SK-N-SH (cell line): ENCODE results near the gene WDTC1. TPM values are rescaled to one million over a fixed set of nuclear protein-coding genes. Genes with fewer than 3 reads are reported as not detected.

Experiments
- CTCF ChIA-PET: fragments of 300-600, 350-600 bp; formaldehyde crosslinking; extraction: SDS; loops from one replicate; lab custom pipeline; 2021; lab: Yijun Ruan, JAX
- POLR2A ChIA-PET: fragments of 350-600 bp; sonication (Branson Sonifier 250); formaldehyde crosslinking; extraction: SDS; loops from one replicate; lab custom pipeline; 2020; ENCODE audit warnings: antibody characterized with exemption, inconsistent platforms; lab: Yijun Ruan, JAX
- DNase-seq: peaks from one replicate; pipeline ENCODE4 v3.0.0; 2012
- H2AFZ ChIP-seq: fragments of 200-600 bp; sonication (generic); 2 replicates; pipeline ENCODE4 v1.8.1; 2016; ENCODE audit warnings: antibody characterized with exemption, mild to moderate bottlenecking, low read depth
- H3F3A ChIP-seq: fragments of 200-600 bp; sonication (generic); replicated peaks from 2 replicates; pipeline ENCODE3; 2016; ENCODE audit warnings: antibody characterized with exemption, mild to moderate bottlenecking; ENCODE audit not compliant: insufficient read depth
- H3K27ac ChIP-seq, 2 experiments: fragments of 200-500 bp in 1 of 2; fragments of 200-600 bp in 1 of 2; sonication (Bioruptor generic) in 1 of 2; sonication (generic), shearing (Covaris generic) in 1 of 2; 2 replicates each; pipeline versions ENCODE4 v1.5.1 to v1.6.1; 2014 to 2016; ENCODE audit warnings: low read depth in 2 of 2, inconsistent platforms in 1 of 2, low read length in 1 of 2, mild to moderate bottlenecking in 1 of 2, mixed read lengths in 1 of 2
- H3K27me3 ChIP-seq: fragments of 200-600 bp; sonication (generic), shearing (Covaris generic); 2 replicates; pipeline ENCODE4 v1.6.1; 2016; ENCODE audit warnings: mixed run types; ENCODE audit not compliant: insufficient read depth
- H3K36me3 ChIP-seq, 2 experiments: fragments of 200-500 bp in 1 of 2; fragments of 200-600 bp in 1 of 2; sonication (Bioruptor generic) in 1 of 2; sonication (generic) in 1 of 2; replicated peaks in 1 of 2; 2 replicates each; pipeline versions ENCODE3 to v1.5.1; 2014 to 2016; ENCODE audit warnings: low read length in 1 of 2, mild to moderate bottlenecking in 1 of 2; ENCODE audit not compliant: insufficient read depth in 2 of 2, control insufficient read depth in 1 of 2
- H3K4me1 ChIP-seq, 2 experiments: fragments of 200-500 bp in 1 of 2; fragments of 200-600 bp in 1 of 2; sonication (Bioruptor generic) in 1 of 2; sonication (generic), shearing (Covaris generic) in 1 of 2; 2 replicates each; pipeline versions ENCODE4 v1.5.1 to v1.6.1; 2014 to 2016; ENCODE audit warnings: low read depth in 1 of 2, low read length in 1 of 2, mixed run types in 1 of 2; ENCODE audit not compliant: insufficient read depth in 2 of 2, control insufficient read depth in 1 of 2
- H3K4me2 ChIP-seq: fragments of 200-600 bp; sonication (generic), shearing (Covaris generic); 2 replicates; pipeline ENCODE4 v1.6.1; 2017; ENCODE audit warnings: mixed run types
- H3K4me3 ChIP-seq, 2 experiments: fragments of 200-500 bp in 1 of 2; fragments of 200-600 bp in 1 of 2; sonication (Bioruptor generic) in 1 of 2; sonication (generic), shearing (Covaris generic) in 1 of 2; 2 replicates each; pipeline versions ENCODE4 v1.5.1 to v1.8.1; 2014 to 2016; ENCODE audit warnings: low read depth in 2 of 2, inconsistent platforms in 1 of 2, low read length in 1 of 2, mild to moderate bottlenecking in 1 of 2, mixed read lengths in 1 of 2, moderate library complexity in 1 of 2
- H3K79me2 ChIP-seq: fragments of 200-600 bp; sonication (generic); 2 replicates; pipeline ENCODE4 v1.8.1; 2017; ENCODE audit warnings: mild to moderate bottlenecking; ENCODE audit not compliant: insufficient read depth
- H3K9ac ChIP-seq: fragments of 200-600 bp; sonication (generic); 2 replicates; pipeline ENCODE4 v1.6.1; 2017; ENCODE audit warnings: mixed run types
- H3K9me2 ChIP-seq: fragments of 200-600 bp; sonication (generic); 2 replicates; pipeline ENCODE4 v1.6.1; 2017; ENCODE audit warnings: mixed run types
- H3K9me3 ChIP-seq: fragments of 200-600 bp; sonication (generic); 2 replicates; pipeline ENCODE4 v1.6.1; 2017; ENCODE audit warnings: mixed run types, mild to moderate bottlenecking, moderate library complexity
- H4K20me1 ChIP-seq: fragments of 200-600 bp; sonication (generic); 2 replicates; pipeline ENCODE4 v1.6.1; 2017; ENCODE audit warnings: mild to moderate bottlenecking, mixed run types; ENCODE audit not compliant: insufficient read depth
- ELF1 ChIP-seq: IDR thresholded peaks from 2 replicates; pipeline ENCODE4 v1.4.0; 2012
- RXRA ChIP-seq: IDR thresholded peaks from 2 replicates; pipeline ENCODE4 v1.4.0; 2012; ENCODE audit warnings: low read depth, mild to moderate bottlenecking, borderline replicate concordance
- WGBS: methylation state at CpG from one replicate; pipeline ENCODE4 v1.1.6; 2017; ENCODE audit warnings: low lambda C conversion rate; 5-methylcytosine and 5-hydroxymethylcytosine counted together
- polyA plus RNA-seq, 3 experiments: library from polyadenylated mRNA; depleted of rRNA; stranded (reverse); fragments of >200 nt; gene quantifications; 2 replicates each; pipeline ENCODE4 v1.2.3, GENCODE V29; 2012
- TF ChIP-seq, protein P1 (sequence below): fragments of 150-350 bp; IDR thresholded peaks from 2 replicates; pipeline ENCODE4 v1.6.1; 2016; ENCODE audit warnings: mild to moderate bottlenecking, low read depth, low read length
- TF ChIP-seq, protein P2 (sequence below): IDR thresholded peaks from 2 replicates; pipeline ENCODE4 v1.4.0; 2012; ENCODE audit warnings: low read depth
- TF ChIP-seq, protein P3 (sequence below): fragments of 200-600 bp; sonication (generic); IDR thresholded peaks from 2 replicates; pipeline ENCODE4 v1.6.1; 2017; ENCODE audit warnings: antibody characterized with exemption, mild to moderate bottlenecking, moderate library complexity
- TF ChIP-seq, protein P4 (sequence below): IDR thresholded peaks from 2 replicates; pipeline ENCODE4 v1.4.0; 2012; ENCODE audit warnings: low read depth, borderline replicate concordance
- TF ChIP-seq, protein P5 (sequence below): IDR thresholded peaks from 2 replicates; pipeline ENCODE4 v1.6.1; 2012; ENCODE audit warnings: mild to moderate bottlenecking, low read depth, low read length, moderate library complexity
- TF ChIP-seq, protein P6 (sequence below): IDR thresholded peaks from 2 replicates; pipeline ENCODE4 v1.4.0; 2012; ENCODE audit warnings: low read depth, borderline replicate concordance

WDTC1 gene
- polyA plus RNA-seq, 1 of the 3 experiments (the other 2 are of a cell fraction), result 12.0 TPM

DNA sequence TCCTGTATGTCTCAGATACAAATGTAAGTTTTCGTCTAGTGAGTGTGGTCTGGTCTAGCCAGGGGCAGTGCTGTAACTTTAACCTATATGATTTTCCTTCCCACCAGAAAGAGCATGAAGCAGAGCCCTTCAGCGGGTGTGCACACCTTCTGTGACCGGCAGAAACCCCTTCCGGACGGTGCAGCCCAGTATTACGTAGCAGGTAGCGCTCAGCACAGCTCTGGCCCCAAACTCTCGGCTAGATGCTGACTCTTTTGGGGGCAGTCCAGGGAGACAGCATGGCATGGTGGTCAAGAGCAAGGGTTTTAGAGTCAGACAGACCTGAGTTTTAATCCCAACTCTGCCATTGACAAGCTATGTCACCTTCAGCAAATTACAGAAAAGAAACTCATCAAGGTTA lies 59.5 kb downstream of the WDTC1 start:
- H3K27me3 ChIP-seq, result no peaks in the 10 kb centered on the region
- H3K4me2 ChIP-seq, result no peak overlapping the region
- no peak overlapping the region for H3K4me3 ChIP-seq
- 86% methylated on average over 5 of the region's 8 CpGs for WGBS
- no peak overlapping the region for H3K27ac ChIP-seq
- no peak overlapping the region for H3K9ac ChIP-seq
- TF ChIP-seq, protein P1, sequence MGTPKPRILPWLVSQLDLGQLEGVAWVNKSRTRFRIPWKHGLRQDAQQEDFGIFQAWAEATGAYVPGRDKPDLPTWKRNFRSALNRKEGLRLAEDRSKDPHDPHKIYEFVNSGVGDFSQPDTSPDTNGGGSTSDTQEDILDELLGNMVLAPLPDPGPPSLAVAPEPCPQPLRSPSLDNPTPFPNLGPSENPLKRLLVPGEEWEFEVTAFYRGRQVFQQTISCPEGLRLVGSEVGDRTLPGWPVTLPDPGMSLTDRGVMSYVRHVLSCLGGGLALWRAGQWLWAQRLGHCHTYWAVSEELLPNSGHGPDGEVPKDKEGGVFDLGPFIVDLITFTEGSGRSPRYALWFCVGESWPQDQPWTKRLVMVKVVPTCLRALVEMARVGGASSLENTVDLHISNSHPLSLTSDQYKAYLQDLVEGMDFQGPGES, result no peak
- TF ChIP-seq, protein P2, sequence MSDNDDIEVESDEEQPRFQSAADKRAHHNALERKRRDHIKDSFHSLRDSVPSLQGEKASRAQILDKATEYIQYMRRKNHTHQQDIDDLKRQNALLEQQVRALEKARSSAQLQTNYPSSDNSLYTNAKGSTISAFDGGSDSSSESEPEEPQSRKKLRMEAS, result no peak
- TF ChIP-seq ELF1 (no peak), RXRA (no peak)
- TF ChIP-seq, protein P3, sequence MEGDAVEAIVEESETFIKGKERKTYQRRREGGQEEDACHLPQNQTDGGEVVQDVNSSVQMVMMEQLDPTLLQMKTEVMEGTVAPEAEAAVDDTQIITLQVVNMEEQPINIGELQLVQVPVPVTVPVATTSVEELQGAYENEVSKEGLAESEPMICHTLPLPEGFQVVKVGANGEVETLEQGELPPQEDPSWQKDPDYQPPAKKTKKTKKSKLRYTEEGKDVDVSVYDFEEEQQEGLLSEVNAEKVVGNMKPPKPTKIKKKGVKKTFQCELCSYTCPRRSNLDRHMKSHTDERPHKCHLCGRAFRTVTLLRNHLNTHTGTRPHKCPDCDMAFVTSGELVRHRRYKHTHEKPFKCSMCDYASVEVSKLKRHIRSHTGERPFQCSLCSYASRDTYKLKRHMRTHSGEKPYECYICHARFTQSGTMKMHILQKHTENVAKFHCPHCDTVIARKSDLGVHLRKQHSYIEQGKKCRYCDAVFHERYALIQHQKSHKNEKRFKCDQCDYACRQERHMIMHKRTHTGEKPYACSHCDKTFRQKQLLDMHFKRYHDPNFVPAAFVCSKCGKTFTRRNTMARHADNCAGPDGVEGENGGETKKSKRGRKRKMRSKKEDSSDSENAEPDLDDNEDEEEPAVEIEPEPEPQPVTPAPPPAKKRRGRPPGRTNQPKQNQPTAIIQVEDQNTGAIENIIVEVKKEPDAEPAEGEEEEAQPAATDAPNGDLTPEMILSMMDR, result no peak
- TF ChIP-seq, protein P4, sequence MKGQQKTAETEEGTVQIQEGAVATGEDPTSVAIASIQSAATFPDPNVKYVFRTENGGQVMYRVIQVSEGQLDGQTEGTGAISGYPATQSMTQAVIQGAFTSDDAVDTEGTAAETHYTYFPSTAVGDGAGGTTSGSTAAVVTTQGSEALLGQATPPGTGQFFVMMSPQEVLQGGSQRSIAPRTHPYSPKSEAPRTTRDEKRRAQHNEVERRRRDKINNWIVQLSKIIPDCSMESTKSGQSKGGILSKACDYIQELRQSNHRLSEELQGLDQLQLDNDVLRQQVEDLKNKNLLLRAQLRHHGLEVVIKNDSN, result no peak
- TF ChIP-seq, protein P5, sequence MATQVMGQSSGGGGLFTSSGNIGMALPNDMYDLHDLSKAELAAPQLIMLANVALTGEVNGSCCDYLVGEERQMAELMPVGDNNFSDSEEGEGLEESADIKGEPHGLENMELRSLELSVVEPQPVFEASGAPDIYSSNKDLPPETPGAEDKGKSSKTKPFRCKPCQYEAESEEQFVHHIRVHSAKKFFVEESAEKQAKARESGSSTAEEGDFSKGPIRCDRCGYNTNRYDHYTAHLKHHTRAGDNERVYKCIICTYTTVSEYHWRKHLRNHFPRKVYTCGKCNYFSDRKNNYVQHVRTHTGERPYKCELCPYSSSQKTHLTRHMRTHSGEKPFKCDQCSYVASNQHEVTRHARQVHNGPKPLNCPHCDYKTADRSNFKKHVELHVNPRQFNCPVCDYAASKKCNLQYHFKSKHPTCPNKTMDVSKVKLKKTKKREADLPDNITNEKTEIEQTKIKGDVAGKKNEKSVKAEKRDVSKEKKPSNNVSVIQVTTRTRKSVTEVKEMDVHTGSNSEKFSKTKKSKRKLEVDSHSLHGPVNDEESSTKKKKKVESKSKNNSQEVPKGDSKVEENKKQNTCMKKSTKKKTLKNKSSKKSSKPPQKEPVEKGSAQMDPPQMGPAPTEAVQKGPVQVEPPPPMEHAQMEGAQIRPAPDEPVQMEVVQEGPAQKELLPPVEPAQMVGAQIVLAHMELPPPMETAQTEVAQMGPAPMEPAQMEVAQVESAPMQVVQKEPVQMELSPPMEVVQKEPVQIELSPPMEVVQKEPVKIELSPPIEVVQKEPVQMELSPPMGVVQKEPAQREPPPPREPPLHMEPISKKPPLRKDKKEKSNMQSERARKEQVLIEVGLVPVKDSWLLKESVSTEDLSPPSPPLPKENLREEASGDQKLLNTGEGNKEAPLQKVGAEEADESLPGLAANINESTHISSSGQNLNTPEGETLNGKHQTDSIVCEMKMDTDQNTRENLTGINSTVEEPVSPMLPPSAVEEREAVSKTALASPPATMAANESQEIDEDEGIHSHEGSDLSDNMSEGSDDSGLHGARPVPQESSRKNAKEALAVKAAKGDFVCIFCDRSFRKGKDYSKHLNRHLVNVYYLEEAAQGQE, result no peak
- TF ChIP-seq, protein P6, sequence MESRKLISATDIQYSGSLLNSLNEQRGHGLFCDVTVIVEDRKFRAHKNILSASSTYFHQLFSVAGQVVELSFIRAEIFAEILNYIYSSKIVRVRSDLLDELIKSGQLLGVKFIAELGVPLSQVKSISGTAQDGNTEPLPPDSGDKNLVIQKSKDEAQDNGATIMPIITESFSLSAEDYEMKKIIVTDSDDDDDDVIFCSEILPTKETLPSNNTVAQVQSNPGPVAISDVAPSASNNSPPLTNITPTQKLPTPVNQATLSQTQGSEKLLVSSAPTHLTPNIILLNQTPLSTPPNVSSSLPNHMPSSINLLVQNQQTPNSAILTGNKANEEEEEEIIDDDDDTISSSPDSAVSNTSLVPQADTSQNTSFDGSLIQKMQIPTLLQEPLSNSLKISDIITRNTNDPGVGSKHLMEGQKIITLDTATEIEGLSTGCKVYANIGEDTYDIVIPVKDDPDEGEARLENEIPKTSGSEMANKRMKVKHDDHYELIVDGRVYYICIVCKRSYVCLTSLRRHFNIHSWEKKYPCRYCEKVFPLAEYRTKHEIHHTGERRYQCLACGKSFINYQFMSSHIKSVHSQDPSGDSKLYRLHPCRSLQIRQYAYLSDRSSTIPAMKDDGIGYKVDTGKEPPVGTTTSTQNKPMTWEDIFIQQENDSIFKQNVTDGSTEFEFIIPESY, result no peak
- TF ChIP-seq, all 33 proteins: peak for 0
- H3K9me2 ChIP-seq, result no peaks in the 10 kb centered on the region
- no peak overlapping the region for H2AFZ ChIP-seq
- no peaks in the 10 kb centered on the region for H4K20me1 ChIP-seq
- no peaks in the 10 kb centered on the region for H3K79me2 ChIP-seq
- peaks cover under 1% of the 10 kb centered on the region for H3F3A ChIP-seq
- ChIA-PET CTCF (interaction anchor here (0.7 to 23.3 kb wide), 14 partner anchors 12 to 313 kb away, joined by 3 to 731 read pairs (median 4); partner anchors contain the start of genes CD164L2, GPR3 and MAP3K6), POLR2A (no interaction called here)
- no peaks in the 10 kb centered on the region for H3K9me3 ChIP-seq
- H3K4me1 ChIP-seq, result peaks cover 5 to 22% of the 10 kb centered on the region in 2 experiments
- H3K36me3 ChIP-seq, result peaks cover 3 to 31% of the 10 kb centered on the region in 2 experiments
- no peak for DNase-seq
